Spleen (tissue), 7 donors: ENCODE results near the gene SNX8.

ENCODE experiments used
- CTCF ChIP-seq, 11 experiments: fragments of 200-600 bp in 7 of 11; fragments of 450-650 bp in 4 of 11; sonication (generic) in 4 of 11; IDR thresholded peaks in 8 of 11; conservative IDR thresholded peaks in 3 of 11; 1 replicate in 7 of 11; 2 replicates in 4 of 11; pipeline versions ENCODE4 v1.4.0 to v1.8.0; 2016 to 2021; ENCODE audit warnings: antibody characterized with exemption in 11 of 11, inconsistent platforms in 4 of 11, mild to moderate bottlenecking in 1 of 11
- POLR2A ChIP-seq, 3 donors: fragments of 450-650 bp; IDR thresholded peaks; one replicate each; pipeline ENCODE4 v1.5.1; 2017; ENCODE audit warnings: antibody characterized with exemption in 3 of 3, mild to moderate bottlenecking in 1 of 3
- donor health status: DM: no; HTN: no; CAD: no; lungs with moderate emphysema.
- donor health status: DM: no; HTN: no; CAD: no.
- donor health status: DM: no; HTN: no; CAD: no.

GRCh38 chr7:2224934-2225333 lies 89.3 kb downstream of the SNX8 start:
- TF ChIP-seq CTCF (IDR thresholded peaks at IDR 0.05 in 8 of 11, conservative IDR thresholded peaks at IDR 0.05 in 3 of 11): no peak
- no peak for TF ChIP-seq POLR2A (IDR thresholded peaks at IDR 0.05)
